ENCODE results near the gene GLS. TPM values are rescaled to one million over a fixed set of nuclear protein-coding genes. Genes with fewer than 3 reads are reported as not detected.

The GLS gene
- total and polyA plus RNA-seq, 2 of the 13 experiments (the other 11 are each of a cell fraction or from before 2014, with no cell fraction given), result 78.6 to 183 TPM

- intact Hi-C loops (cut with micrococcal nuclease; ENCODE audit: unreplicated experiment), result no loop called here
- DNase-seq (ENCODE audit: low spot score), result no peak
Observed at GRCh38 chr2:190835303-190835930, 45.2 kb upstream of the GLS start.

GRCh38 chr2:190836767-190837166 is 43.9 kb upstream of the GLS start:
- no peaks in the 10 kb centered on the region for H3K9me3 ChIP-seq (ENCODE audit: low read length)
- no peaks in the 10 kb centered on the region for H3K36me3 ChIP-seq (replicated peaks in 1 of 2; ENCODE audit: control insufficient read depth in 1 of 2, insufficient read depth in 2 of 2, low read length in 2 of 2)
- POLR2A ChIA-PET, result no interaction called here
- WGBS (ENCODE audit: low lambda C conversion rate), result 33% methylated on average over 3 of the region's 3 CpGs
- no peaks in the 10 kb centered on the region for H3K27me3 ChIP-seq (ENCODE audit: control insufficient read depth in 1 of 2, insufficient read depth in 2 of 2, low read length in 2 of 2)
- ATAC-seq, result no peak
- H3K4me1 ChIP-seq (ENCODE audit: insufficient read depth, low read length), result peaks cover 17% of the 10 kb centered on the region
- H2AFZ ChIP-seq (ENCODE audit: low read length), result no peak overlapping the region
- CTCF ChIA-PET (ENCODE audit: low intra/inter-chr PET ratio, low total read pairs), result no interaction called here
- H3K4me2 ChIP-seq (ENCODE audit: low read depth, low read length), result no peak overlapping the region
- H3K79me2 ChIP-seq (ENCODE audit: insufficient read depth, low read length), result no peaks in the 10 kb centered on the region
- no peak for DNase-seq (ENCODE audit: low spot score)
- no peak overlapping the region for H3K4me3 ChIP-seq (replicated peaks in 1 of 3; ENCODE audit: insufficient read depth in 1 of 3, low read depth in 2 of 3, low read length in 3 of 3)
- FAIRE-seq, result no peak
- TF ChIP-seq ZKSCAN5 (CRISPR knock-in tag; IDR thresholded peaks at IDR 0.05), result no peak
- TF ChIP-seq NFE2L1 (CRISPR knock-in tag; IDR thresholded peaks at IDR 0.05; ENCODE audit: borderline replicate concordance), result no peak
- intact Hi-C loops (cut with micrococcal nuclease; ENCODE audit: unreplicated experiment), result no loop called here
- no peaks in the 10 kb centered on the region for H4K20me1 ChIP-seq (ENCODE audit: insufficient read depth, low read length)
- H3K9ac ChIP-seq (ENCODE audit: insufficient read depth, low read depth, low read length), result no peak overlapping the region
- in situ Hi-C loops (cut with HindIII; ENCODE audit: extremely low pct_ligation_motif_present, low pct_unique_long_range_greater_than_20kb), result no loop called here
- no TSS peak for BruUV-seq (replicated peaks)
- no peak overlapping the region for H3K27ac ChIP-seq (ENCODE audit: extremely low read length, insufficient read depth, low read length)

More at GRCh38 chr2:190835303-190835930, 45.2 kb upstream of the GLS start:
- Histone ChIP-seq H3K9ac (ENCODE audit: insufficient read depth, low read depth, low read length) (no peak overlapping the region), H3K9me3 (ENCODE audit: low read length) (no peaks in the 10 kb centered on the region), H3K36me3 (replicated peaks in 1 of 2; ENCODE audit: control insufficient read depth in 1 of 2, insufficient read depth in 2 of 2, low read length in 2 of 2) (no peaks in the 10 kb centered on the region), H4K20me1 (ENCODE audit: insufficient read depth, low read length) (no peaks in the 10 kb centered on the region), H3K4me3 (replicated peaks in 1 of 3; ENCODE audit: insufficient read depth in 1 of 3, low read depth in 2 of 3, low read length in 3 of 3) (no peak overlapping the region), H3K4me1 (ENCODE audit: insufficient read depth, low read length) (peaks cover 4% of the 10 kb centered on the region), H3K79me2 (ENCODE audit: insufficient read depth, low read length) (no peaks in the 10 kb centered on the region), H3K27me3 (ENCODE audit: control insufficient read depth in 1 of 2, insufficient read depth in 2 of 2, low read length in 2 of 2) (no peaks in the 10 kb centered on the region), H3K4me2 (ENCODE audit: low read depth, low read length) (no peak overlapping the region), H3K27ac (ENCODE audit: extremely low read length, insufficient read depth, low read length) (no peak overlapping the region), H2AFZ (ENCODE audit: low read length) (no peak overlapping the region)
- TF ChIP-seq MYC (CRISPR knock-in tag; IDR thresholded peaks at IDR 0.05; ENCODE audit: borderline replicate concordance), result no peak
- TF ChIP-seq FOSL2 (CRISPR knock-in tag; IDR thresholded peaks at IDR 0.05), result peak; percentile 45; the same call in 1 of the 2 replicates
- ATAC-seq (peak; percentile 56; the same call in 1 of the 3 replicates), FAIRE-seq (no peak)
- in situ Hi-C loops (cut with HindIII; ENCODE audit: extremely low pct_ligation_motif_present, low pct_unique_long_range_greater_than_20kb), result no loop called here
- 30% methylated on average over 3 of the region's 3 CpGs for WGBS (ENCODE audit: low lambda C conversion rate)
- POLR2A ChIA-PET, result no interaction called here
- CTCF ChIA-PET (ENCODE audit: low intra/inter-chr PET ratio, low total read pairs), result no interaction called here
- BruUV-seq (replicated peaks), result no TSS peak

All from HepG2 (cell line).